OCI-LY1 (cell line): ENCODE measurements around the gene IFT81.
"Not testable (repeated sequence)": the region's sequence is repeated elsewhere in the genome, so short reads cannot be mapped to it uniquely, and the experiment has no call there.

ENCODE experiments used
- H2AFZ ChIP-seq: fragments of 200-600 bp; sonication (generic), shearing (Covaris generic); 2 replicates; pipeline ENCODE4 v1.6.0; 2014; ENCODE audit warnings: antibody characterized with exemption, mild to moderate bottlenecking, low read length
- H3F3A ChIP-seq: fragments of 200-600 bp; sonication (generic), shearing (Covaris generic); 2 replicates; pipeline ENCODE4 v1.6.0; 2014; ENCODE audit warnings: mild to moderate bottlenecking, antibody characterized with exemption, low read length, moderate library complexity; ENCODE audit not compliant: insufficient read depth
- H3K27ac ChIP-seq: fragments of 200-600 bp; sonication (generic); 2 replicates; pipeline ENCODE4 v1.5.1; 2014; ENCODE audit warnings: low read length, mixed run types, mild to moderate bottlenecking, low read depth; ENCODE audit not compliant: poor library complexity, severe bottlenecking
- H3K27me3 ChIP-seq: fragments of 200-600 bp; sonication (generic); 2 replicates; pipeline ENCODE4 v1.6.0; 2014; ENCODE audit warnings: antibody characterized with exemption, mild to moderate bottlenecking, low read length, moderate library complexity; ENCODE audit not compliant: insufficient read depth
- H3K36me3 ChIP-seq: fragments of 200-600 bp; sonication (generic); 2 replicates; pipeline ENCODE4 v1.6.1; 2014; ENCODE audit warnings: mild to moderate bottlenecking, antibody characterized with exemption, low read length, moderate library complexity, mixed read lengths; ENCODE audit not compliant: insufficient read depth
- H3K4me1 ChIP-seq: fragments of 200-600 bp; sonication (generic); 2 replicates; pipeline ENCODE4 v1.5.1; 2014; ENCODE audit warnings: mild to moderate bottlenecking, low read length, moderate library complexity; ENCODE audit not compliant: insufficient read depth, severe bottlenecking
- H3K4me2 ChIP-seq: fragments of 200-600 bp; sonication (generic), shearing (Covaris generic); 2 replicates; pipeline ENCODE4 v1.6.1; 2014; ENCODE audit warnings: low read length
- H3K4me3 ChIP-seq: fragments of 200-600 bp; sonication (generic); 2 replicates; pipeline ENCODE4 v1.5.1; 2014; ENCODE audit warnings: low read length, low read depth, mild to moderate bottlenecking, mixed read lengths; ENCODE audit not compliant: poor library complexity, severe bottlenecking
- H3K79me2 ChIP-seq: fragments of 200-600 bp; shearing (Covaris generic); 2 replicates; pipeline ENCODE4 v1.6.1; 2016; ENCODE audit warnings: mixed run types, low read length, mixed read lengths; ENCODE audit not compliant: insufficient read depth
- H3K9ac ChIP-seq: fragments of 200-600 bp; sonication (generic), shearing (Covaris generic); 2 replicates; pipeline ENCODE4 v1.6.1; 2014; ENCODE audit warnings: mild to moderate bottlenecking, low read length, mixed read lengths
- H3K9me2 ChIP-seq: fragments of 200-600 bp; sonication (generic), shearing (Covaris generic); 2 replicates; pipeline ENCODE4 v1.6.1; 2014; ENCODE audit warnings: low read depth, mild to moderate bottlenecking, low read length, mixed read lengths
- H3K9me3 ChIP-seq: fragments of 200-600 bp; shearing (Covaris generic); 2 replicates; pipeline ENCODE4 v1.6.1; 2014; ENCODE audit warnings: low read length, mixed read lengths
- H4K20me1 ChIP-seq: fragments of 200-600 bp; sonication (generic), shearing (Covaris generic); 2 replicates; pipeline ENCODE4 v1.6.0; 2016; ENCODE audit warnings: mild to moderate bottlenecking, low read length; ENCODE audit not compliant: insufficient read depth
- EZH2 ChIP-seq: fragments of 200-600 bp; sonication (generic), shearing (Covaris generic); IDR thresholded peaks from 2 replicates; pipeline ENCODE4 v1.8.0; 2017; ENCODE audit warnings: borderline replicate concordance, mixed run types, mild to moderate bottlenecking, antibody characterized with exemption, low read length, moderate library complexity, mixed read lengths
- TF ChIP-seq, protein P1 (sequence below): fragments of 200-600 bp; sonication (generic), shearing (Covaris generic); IDR thresholded peaks from 2 replicates; pipeline ENCODE4 v1.5.1; 2017; ENCODE audit warnings: mild to moderate bottlenecking, antibody characterized with exemption, low read length, moderate library complexity, mixed read lengths

IFT81 gene

DNA sequence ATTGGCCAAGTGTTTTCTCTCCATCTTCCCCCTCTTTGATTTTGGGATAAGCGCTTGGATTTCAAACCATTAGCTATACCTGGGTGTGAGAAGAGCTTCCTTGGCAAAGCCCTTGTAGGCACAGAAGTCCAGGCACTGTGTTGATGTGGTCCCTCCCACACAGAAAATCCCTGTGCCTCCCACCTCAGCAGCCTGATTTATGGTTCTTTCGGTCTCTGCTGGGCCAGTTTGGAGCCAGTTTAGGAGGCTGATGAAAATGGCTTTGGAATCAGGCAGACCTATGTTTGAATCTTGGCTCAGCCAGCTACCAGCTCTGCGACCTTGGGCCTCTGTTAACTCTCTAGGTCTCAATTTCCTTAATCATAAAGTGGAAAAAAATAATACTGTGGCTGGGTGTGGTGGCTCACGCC, 9.6 kb upstream of the IFT81 start:
- H3K9ac ChIP-seq = no peak overlapping the region
- TF ChIP-seq EZH2 = no peak
- TF ChIP-seq, protein P1, sequence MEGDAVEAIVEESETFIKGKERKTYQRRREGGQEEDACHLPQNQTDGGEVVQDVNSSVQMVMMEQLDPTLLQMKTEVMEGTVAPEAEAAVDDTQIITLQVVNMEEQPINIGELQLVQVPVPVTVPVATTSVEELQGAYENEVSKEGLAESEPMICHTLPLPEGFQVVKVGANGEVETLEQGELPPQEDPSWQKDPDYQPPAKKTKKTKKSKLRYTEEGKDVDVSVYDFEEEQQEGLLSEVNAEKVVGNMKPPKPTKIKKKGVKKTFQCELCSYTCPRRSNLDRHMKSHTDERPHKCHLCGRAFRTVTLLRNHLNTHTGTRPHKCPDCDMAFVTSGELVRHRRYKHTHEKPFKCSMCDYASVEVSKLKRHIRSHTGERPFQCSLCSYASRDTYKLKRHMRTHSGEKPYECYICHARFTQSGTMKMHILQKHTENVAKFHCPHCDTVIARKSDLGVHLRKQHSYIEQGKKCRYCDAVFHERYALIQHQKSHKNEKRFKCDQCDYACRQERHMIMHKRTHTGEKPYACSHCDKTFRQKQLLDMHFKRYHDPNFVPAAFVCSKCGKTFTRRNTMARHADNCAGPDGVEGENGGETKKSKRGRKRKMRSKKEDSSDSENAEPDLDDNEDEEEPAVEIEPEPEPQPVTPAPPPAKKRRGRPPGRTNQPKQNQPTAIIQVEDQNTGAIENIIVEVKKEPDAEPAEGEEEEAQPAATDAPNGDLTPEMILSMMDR = no peak
- H3K4me2 ChIP-seq = no peak overlapping the region
- no peaks in the 10 kb centered on the region for H3K9me2 ChIP-seq
- H3K27me3 ChIP-seq = no peaks in the 10 kb centered on the region
- H3F3A ChIP-seq = no peaks in the 10 kb centered on the region
- no peaks in the 10 kb centered on the region for H3K79me2 ChIP-seq
- no peak overlapping the region for H3K4me3 ChIP-seq
- no peaks in the 10 kb centered on the region for H3K4me1 ChIP-seq
- H3K27ac ChIP-seq = no peak overlapping the region
- H2AFZ ChIP-seq = no peak overlapping the region
- no peaks in the 10 kb centered on the region for H4K20me1 ChIP-seq
- no peaks in the 10 kb centered on the region for H3K9me3 ChIP-seq
- no peaks in the 10 kb centered on the region; the same call in 1 of the 2 replicates for H3K36me3 ChIP-seq

DNA sequence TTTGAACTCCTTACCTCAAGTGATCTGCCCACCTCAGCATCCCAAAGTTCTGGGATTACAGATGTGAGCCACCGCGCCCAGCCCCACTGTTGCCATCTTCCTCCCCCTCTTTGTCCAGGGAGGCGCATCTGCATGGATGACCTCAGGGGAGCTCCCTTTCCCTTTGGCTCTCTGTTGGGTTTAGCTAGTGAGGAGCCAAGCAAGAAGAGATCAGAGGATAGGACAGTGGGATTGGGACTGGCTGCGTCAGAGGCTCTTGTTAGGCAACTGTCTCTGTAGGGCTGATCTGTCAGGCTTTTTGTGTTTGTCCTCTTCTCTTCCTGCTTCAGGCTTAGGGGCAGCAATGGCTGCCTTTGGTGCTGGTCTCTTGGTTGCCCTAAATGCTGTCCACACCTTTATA, 8.5 kb upstream of the IFT81 start:
- no peaks in the 10 kb centered on the region for H3K79me2 ChIP-seq
- TF ChIP-seq, protein P1 = no peak
- no peak for TF ChIP-seq EZH2
- H3K27me3 ChIP-seq = no peaks in the 10 kb centered on the region
- H3K9me2 ChIP-seq = no peaks in the 10 kb centered on the region
- H4K20me1 ChIP-seq = no peaks in the 10 kb centered on the region
- H3K27ac ChIP-seq = no peak overlapping the region
- H3K4me2 ChIP-seq = no peak overlapping the region
- no peaks in the 10 kb centered on the region; the same call in 1 of the 2 replicates for H3K36me3 ChIP-seq
- no peak overlapping the region for H2AFZ ChIP-seq
- no peaks in the 10 kb centered on the region for H3K4me1 ChIP-seq
- no peak overlapping the region for H3K4me3 ChIP-seq
- no peaks in the 10 kb centered on the region for H3F3A ChIP-seq
- no peak overlapping the region for H3K9ac ChIP-seq
- H3K9me3 ChIP-seq = no peaks in the 10 kb centered on the region

DNA sequence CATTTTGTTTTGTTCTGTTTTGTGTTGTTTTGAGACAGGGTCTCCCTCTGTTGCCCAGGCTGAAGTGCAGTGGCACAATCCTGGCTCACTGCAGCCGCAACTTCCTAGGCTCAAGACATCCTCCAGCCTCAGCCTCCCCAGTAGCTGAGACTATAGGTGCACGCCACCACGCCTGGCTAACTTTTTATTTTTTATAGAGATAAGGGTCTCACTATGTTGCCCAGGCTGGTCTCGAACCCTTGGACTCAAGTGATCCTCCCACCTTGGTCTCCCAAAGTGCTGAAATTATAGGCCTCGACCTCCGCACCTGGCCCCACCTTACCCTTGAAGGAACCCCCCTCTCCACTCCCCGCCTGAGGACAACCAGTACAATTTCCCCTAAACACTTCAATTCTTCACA, 7.5 kb upstream of the IFT81 start:
- no peak for TF ChIP-seq EZH2
- TF ChIP-seq, protein P1 = no peak
- Histone ChIP-seq H3K9ac (no peak overlapping the region), H3K4me2 (no peak overlapping the region), H3K4me1 (no peaks in the 10 kb centered on the region), H3K79me2 (no peaks in the 10 kb centered on the region), H3K27ac (no peak overlapping the region), H3K27me3 (no peaks in the 10 kb centered on the region), H3K9me2 (no peaks in the 10 kb centered on the region), H3K36me3 (no peaks in the 10 kb centered on the region; the same call in 1 of the 2 replicates), H3K9me3 (no peaks in the 10 kb centered on the region), H2AFZ (no peak overlapping the region), H4K20me1 (no peaks in the 10 kb centered on the region), H3F3A (no peaks in the 10 kb centered on the region), H3K4me3 (no peak overlapping the region)

DNA sequence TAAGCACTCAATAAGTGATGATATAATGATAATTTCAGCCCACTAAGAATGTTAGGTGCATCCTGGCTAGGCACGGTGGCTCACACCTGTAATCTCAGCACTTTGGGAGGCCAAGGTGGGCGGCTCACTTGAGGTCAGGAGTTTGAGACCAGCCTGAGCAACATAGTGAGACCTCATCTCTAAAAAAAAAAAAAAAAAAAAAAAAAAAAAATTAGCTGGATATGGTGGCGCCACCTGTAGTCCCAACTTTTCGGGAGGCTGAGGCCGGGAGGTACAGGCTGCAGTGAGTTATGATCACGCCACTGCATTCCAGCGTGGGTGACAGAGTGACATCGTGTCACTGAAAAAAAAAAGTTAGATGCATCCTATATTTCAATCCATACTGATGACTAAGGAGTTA, 6.9 kb upstream of the IFT81 start:
- not testable (repeated sequence) for H3K9me2 ChIP-seq, H2AFZ ChIP-seq, H3K4me2 ChIP-seq, H4K20me1 ChIP-seq, H3K9ac ChIP-seq, H3K27ac ChIP-seq, H3F3A ChIP-seq, H3K36me3 ChIP-seq, H3K4me1 ChIP-seq, H3K4me3 ChIP-seq, H3K9me3 ChIP-seq, H3K79me2 ChIP-seq, H3K27me3 ChIP-seq
